PC-9 (cell line): ENCODE data around the gene RNF220. TPM values are rescaled to one million over a fixed set of nuclear protein-coding genes. Genes with fewer than 3 reads are reported as not detected.

Source experiments
- BruUV-seq: library from RNA; stranded (reverse); fragments of 400-500 nt; replicated peaks from 2 replicates; lab custom pipeline; 2021; lab: Mats Ljungman, UMichigan
- CTCF ChIA-PET: fragments of 300-600 bp; sonication (Branson Sonifier 250); formaldehyde crosslinking; loops from one replicate; lab custom pipeline; 2022; ENCODE audit warnings: antibody characterized with exemption; lab: Charles Lee
- POLR2A ChIA-PET: fragments of 300-600 bp; sonication (Branson Sonifier 250); formaldehyde crosslinking; loops from one replicate; lab custom pipeline; 2022; ENCODE audit warnings: antibody characterized with exemption; ENCODE audit not compliant: unreplicated experiment; lab: Charles Lee
- DNase-seq, 2 experiments: peaks; one replicate each; pipeline versions ENCODE4 v3.0.0 to v3.0.0-alpha.2; 2015 to 2022; ENCODE audit warnings: mixed read lengths in 1 of 2
- H2AFZ ChIP-seq: fragments of 200-600 bp; sonication (generic); 2 replicates; pipeline ENCODE4 v1.8.1; 2017; ENCODE audit warnings: antibody characterized with exemption
- H3F3A ChIP-seq: fragments of 200-600 bp; sonication (generic); 2 replicates; pipeline ENCODE4 v1.8.1; 2017; ENCODE audit warnings: antibody characterized with exemption, mild to moderate bottlenecking, low read depth; ENCODE audit not compliant: insufficient read depth
- H3K27ac ChIP-seq: fragments of 200-600 bp; sonication (generic); 2 replicates; pipeline ENCODE4 v1.6.1; 2016; ENCODE audit warnings: mixed run types
- H3K27me3 ChIP-seq: fragments of 200-600 bp; sonication (generic); 2 replicates; pipeline ENCODE4 v1.6.1; 2016; ENCODE audit warnings: low read depth, mixed run types; ENCODE audit not compliant: insufficient read depth
- H3K36me3 ChIP-seq: fragments of 200-600 bp; sonication (generic); 2 replicates; pipeline ENCODE4 v1.6.1; 2016; ENCODE audit warnings: low read depth, mixed run types
- H3K4me1 ChIP-seq: fragments of 200-600 bp; sonication (generic); replicated peaks from 2 replicates; pipeline ENCODE4 v1.6.1; 2016; ENCODE audit warnings: mixed run types; ENCODE audit not compliant: insufficient read depth
- H3K4me2 ChIP-seq: fragments of 200-600 bp; sonication (generic); 2 replicates; pipeline ENCODE4 v1.6.1; 2017; ENCODE audit warnings: mixed run types
- H3K4me3 ChIP-seq: fragments of 200-600 bp; sonication (generic); 2 replicates; pipeline ENCODE4 v1.6.1; 2016; ENCODE audit warnings: mixed run types
- H3K79me2 ChIP-seq: fragments of 200-600 bp; sonication (generic); 2 replicates; pipeline ENCODE4 v1.6.1; 2017; ENCODE audit warnings: low read depth, mixed run types
- H3K9me2 ChIP-seq: fragments of 200-600 bp; sonication (generic); 2 replicates; pipeline ENCODE4 v1.8.1; 2017; ENCODE audit warnings: mild to moderate bottlenecking; ENCODE audit not compliant: insufficient read depth
- H3K9me3 ChIP-seq: fragments of 200-600 bp; sonication (generic); 2 replicates; pipeline ENCODE4 v1.8.1; 2016; ENCODE audit warnings: low read depth; ENCODE audit not compliant: insufficient read depth
- H4K20me1 ChIP-seq: fragments of 200-600 bp; sonication (generic); 2 replicates; pipeline ENCODE4 v1.8.1; 2017; ENCODE audit not compliant: insufficient read depth
- EZH2 ChIP-seq: fragments of 200-600 bp; sonication (generic); IDR thresholded peaks from 2 replicates; pipeline ENCODE4 v1.8.0; 2017; ENCODE audit warnings: antibody characterized with exemption, low read depth
- intact Hi-C: fragments of 100-400 bp; cut with micrococcal nuclease; formaldehyde crosslinking; loops from one replicate; pipeline ENCODE4 v1.10.0; 2022; ENCODE audit not compliant: unreplicated experiment
- total RNA-seq: library from RNA; stranded (reverse); gene quantifications from 2 replicates; pipeline ENCODE4 v1.2.3, GENCODE V29; 2021
- TF ChIP-seq, protein P1 (sequence below): fragments of 200-600 bp; sonication (generic); conservative IDR thresholded peaks from 2 replicates; pipeline ENCODE4 v1.6.1; 2017; ENCODE audit warnings: mixed run types, antibody characterized with exemption, mild to moderate bottlenecking, moderate library complexity

The RNF220 gene
- total RNA-seq, 1 experiment from 2014 or later: 82.9 TPM

DNA sequence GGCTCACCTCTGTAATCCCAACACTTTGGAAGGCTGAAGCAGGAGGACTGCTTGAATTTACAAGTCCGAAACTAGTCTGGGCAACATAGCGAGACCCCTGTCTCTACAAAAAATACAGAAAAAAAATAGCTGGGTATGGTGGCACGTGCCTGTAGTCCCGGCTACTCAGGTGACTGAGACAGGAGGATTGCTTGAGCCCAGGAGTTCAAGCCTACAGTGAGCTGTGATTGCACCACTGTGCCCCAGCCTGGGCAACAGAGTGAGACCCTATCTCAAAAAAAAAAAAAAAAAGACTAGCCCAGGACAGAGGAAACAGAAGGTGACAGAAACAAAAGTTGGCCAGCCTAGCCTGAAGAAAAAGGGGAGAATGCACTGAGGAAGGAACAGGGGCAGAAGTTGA is 290.6 kb downstream of the RNF220 start:
- Histone ChIP-seq H3K9me2 (no peaks in the 10 kb centered on the region), H3K4me2 (no peak overlapping the region), H3K4me1 (peaks cover 8% of the 10 kb centered on the region), H3K27ac (no peak overlapping the region), H3K9me3 (no peaks in the 10 kb centered on the region), H3K27me3 (no peaks in the 10 kb centered on the region), H3K79me2 (no peaks in the 10 kb centered on the region), H2AFZ (no peak overlapping the region), H3K36me3 (no peaks in the 10 kb centered on the region), H3F3A (peaks cover 1% of the 10 kb centered on the region; the same call in 1 of the 2 replicates), H4K20me1 (no peaks in the 10 kb centered on the region), H3K4me3 (no peak overlapping the region)
- intact Hi-C loops: no loop called here
- CTCF ChIA-PET: no interaction called here
- POLR2A ChIA-PET: no interaction called here
- TF ChIP-seq, protein P1, sequence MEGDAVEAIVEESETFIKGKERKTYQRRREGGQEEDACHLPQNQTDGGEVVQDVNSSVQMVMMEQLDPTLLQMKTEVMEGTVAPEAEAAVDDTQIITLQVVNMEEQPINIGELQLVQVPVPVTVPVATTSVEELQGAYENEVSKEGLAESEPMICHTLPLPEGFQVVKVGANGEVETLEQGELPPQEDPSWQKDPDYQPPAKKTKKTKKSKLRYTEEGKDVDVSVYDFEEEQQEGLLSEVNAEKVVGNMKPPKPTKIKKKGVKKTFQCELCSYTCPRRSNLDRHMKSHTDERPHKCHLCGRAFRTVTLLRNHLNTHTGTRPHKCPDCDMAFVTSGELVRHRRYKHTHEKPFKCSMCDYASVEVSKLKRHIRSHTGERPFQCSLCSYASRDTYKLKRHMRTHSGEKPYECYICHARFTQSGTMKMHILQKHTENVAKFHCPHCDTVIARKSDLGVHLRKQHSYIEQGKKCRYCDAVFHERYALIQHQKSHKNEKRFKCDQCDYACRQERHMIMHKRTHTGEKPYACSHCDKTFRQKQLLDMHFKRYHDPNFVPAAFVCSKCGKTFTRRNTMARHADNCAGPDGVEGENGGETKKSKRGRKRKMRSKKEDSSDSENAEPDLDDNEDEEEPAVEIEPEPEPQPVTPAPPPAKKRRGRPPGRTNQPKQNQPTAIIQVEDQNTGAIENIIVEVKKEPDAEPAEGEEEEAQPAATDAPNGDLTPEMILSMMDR: no peak
- no peak for TF ChIP-seq EZH2
- DNase-seq: no peak
- no TSS peak for BruUV-seq

DNA sequence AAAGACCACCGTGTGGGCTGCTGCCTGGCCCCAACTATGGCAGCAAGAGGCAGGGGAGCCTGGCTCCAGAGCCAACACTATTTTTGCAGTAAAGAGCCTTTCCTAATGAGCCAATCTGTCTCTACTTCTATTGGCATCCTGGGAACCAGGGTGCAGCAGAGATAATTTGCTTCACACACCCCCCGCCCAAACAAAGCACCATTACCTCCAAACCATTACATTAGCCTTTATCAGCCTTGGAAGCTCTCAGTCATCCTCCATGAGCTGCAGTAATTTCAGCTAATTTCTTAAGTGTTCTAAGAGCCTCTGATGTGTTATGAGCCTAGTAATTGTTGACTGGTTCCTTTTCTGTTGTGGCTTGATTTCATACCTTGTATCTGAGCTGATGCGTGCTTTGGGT is 291.0 kb downstream of the RNF220 start:
- H3K27ac ChIP-seq: no peak overlapping the region
- TF ChIP-seq EZH2: no peak
- TF ChIP-seq, protein P1: no peak
- no peak overlapping the region for H3K4me3 ChIP-seq
- no peaks in the 10 kb centered on the region for H3K79me2 ChIP-seq
- intact Hi-C loops: no loop called here
- DNase-seq: no peak
- CTCF ChIA-PET: no interaction called here
- H3K9me2 ChIP-seq: no peaks in the 10 kb centered on the region
- H4K20me1 ChIP-seq: no peaks in the 10 kb centered on the region
- H3K4me2 ChIP-seq: no peak overlapping the region
- H3K27me3 ChIP-seq: no peaks in the 10 kb centered on the region
- H3F3A ChIP-seq: peaks cover 5% of the 10 kb centered on the region; the same call in 1 of the 2 replicates
- no peak overlapping the region for H2AFZ ChIP-seq
- peaks cover 12% of the 10 kb centered on the region for H3K4me1 ChIP-seq
- H3K9me3 ChIP-seq: no peaks in the 10 kb centered on the region
- no peaks in the 10 kb centered on the region for H3K36me3 ChIP-seq
- BruUV-seq: no TSS peak
- POLR2A ChIA-PET: no interaction called here

DNA sequence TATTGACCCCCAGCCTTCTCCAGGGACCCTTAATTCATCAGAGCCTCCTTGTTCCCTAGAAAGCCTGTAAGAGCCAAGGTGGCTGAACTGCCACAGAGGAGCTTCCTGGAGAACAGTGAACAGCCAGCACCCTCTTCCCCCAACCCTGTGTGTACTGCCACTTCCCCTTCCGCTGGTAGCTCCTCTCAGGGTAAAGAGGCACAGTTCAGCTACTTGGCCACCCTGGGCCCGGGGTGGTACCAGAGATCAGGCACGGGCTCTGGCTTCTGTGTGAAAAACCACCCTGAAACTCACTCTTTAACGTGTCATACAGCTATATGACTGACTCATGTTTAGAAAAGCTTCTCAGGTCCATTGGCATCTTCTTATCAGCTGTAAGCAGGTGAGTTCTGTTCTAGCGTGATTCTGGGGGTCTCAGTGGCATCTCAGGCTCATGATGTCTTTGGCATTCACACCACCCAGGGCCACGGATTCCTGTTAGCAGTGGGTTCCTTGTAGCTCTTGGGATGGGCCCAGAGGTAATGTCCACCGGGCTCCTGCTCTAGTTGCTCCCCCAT is 291.8 kb downstream of the RNF220 start:
- no peak for DNase-seq
- Histone ChIP-seq H3F3A (peaks cover 12% of the 10 kb centered on the region; the same call in 1 of the 2 replicates), H3K4me3 (no peak overlapping the region), H3K4me2 (no peak overlapping the region), H2AFZ (no peak overlapping the region), H3K36me3 (no peaks in the 10 kb centered on the region), H3K9me3 (no peaks in the 10 kb centered on the region), H4K20me1 (no peaks in the 10 kb centered on the region), H3K79me2 (no peaks in the 10 kb centered on the region), H3K9me2 (no peaks in the 10 kb centered on the region), H3K27ac (no peak overlapping the region), H3K4me1 (peaks cover 20% of the 10 kb centered on the region), H3K27me3 (no peaks in the 10 kb centered on the region)
- no TSS peak for BruUV-seq
- ChIA-PET CTCF (no interaction called here), POLR2A (no interaction called here)
- intact Hi-C loops: no loop called here
- TF ChIP-seq, protein P1: no peak
